ENCODE measurements around the gene NRCAM.

- TF ChIP-seq POU5F1 (IDR thresholded peaks at IDR 0.05; ENCODE audit: low read depth, low read length) (no peak), BRCA1 (IDR thresholded peaks at IDR 0.05; ENCODE audit: low read depth, low read length) (no peak), SIN3A (conservative IDR thresholded peaks at IDR 0.05 in 1 of 2, IDR thresholded peaks at IDR 0.05 in 1 of 2; ENCODE audit: low read depth in 1 of 2, low read length in 2 of 2) (no peak), ATF2 (IDR thresholded peaks at IDR 0.05; ENCODE audit: low read length) (no peak), USF2 (IDR thresholded peaks at IDR 0.05; ENCODE audit: low read length) (no peak)
Measured at GRCh38 chr7:108196004-108196403, 260.2 kb downstream of the NRCAM start.

Measured in H1 (cell line).